Activated naive CD8-positive, alpha-beta T cell treated with anti-CD3 and anti-CD28 coated beads, Interleukin-2, amount 10 ng/mL, durations not matched to agents 7 days and 5 days (primary cell): Measurements from ENCODE around the gene LCLAT1. TPM values are rescaled to one million over a fixed set of nuclear protein-coding genes. Genes with fewer than 3 reads are reported as not detected.

Experiments
- ATAC-seq: fragments of 150-1000 bp; cut with Tn5 transposase; one replicate; pipeline ENCODE4 v1.10.0; 2021; ENCODE audit warnings: low read depth, moderate library complexity
- POLR2A ChIA-PET: fragments of 350-600 bp; sonication (Branson Sonifier 250); formaldehyde crosslinking; loops from one replicate; lab custom pipeline; 2021; ENCODE audit warnings: antibody characterized with exemption; lab: Charles Lee
- DNase-seq: peaks from one replicate; pipeline ENCODE4 v3.0.0; 2021
- H3K27ac Mint-ChIP-seq: one replicate; pipeline ENCODE4 v1.8.0; 2022; ENCODE audit warnings: mild to moderate bottlenecking, mixed read lengths
- H3K27me3 Mint-ChIP-seq: one replicate; pipeline ENCODE4 v1.8.0; 2022; ENCODE audit warnings: mild to moderate bottlenecking, moderate library complexity, mixed read lengths
- H3K36me3 Mint-ChIP-seq: one replicate; pipeline ENCODE4 v1.8.0; 2021; ENCODE audit warnings: mild to moderate bottlenecking, mixed read lengths
- H3K4me1 Mint-ChIP-seq: one replicate; pipeline ENCODE4 v1.8.0; 2021; ENCODE audit warnings: mixed read lengths
- H3K4me3 Mint-ChIP-seq: one replicate; pipeline ENCODE4 v1.8.0; 2022; ENCODE audit warnings: mild to moderate bottlenecking, moderate library complexity, mixed read lengths
- H3K9me3 Mint-ChIP-seq: one replicate; pipeline ENCODE4 v1.8.0; 2021; ENCODE audit warnings: mixed read lengths
- total RNA-seq, 2 experiments: library from RNA; stranded (reverse); gene quantifications; one replicate each; pipeline ENCODE4 v1.2.3, GENCODE V29; 2021

LCLAT1 gene
- total RNA-seq, 2 experiments from 2014 or later: 19.8 to 21.2 TPM

DNA sequence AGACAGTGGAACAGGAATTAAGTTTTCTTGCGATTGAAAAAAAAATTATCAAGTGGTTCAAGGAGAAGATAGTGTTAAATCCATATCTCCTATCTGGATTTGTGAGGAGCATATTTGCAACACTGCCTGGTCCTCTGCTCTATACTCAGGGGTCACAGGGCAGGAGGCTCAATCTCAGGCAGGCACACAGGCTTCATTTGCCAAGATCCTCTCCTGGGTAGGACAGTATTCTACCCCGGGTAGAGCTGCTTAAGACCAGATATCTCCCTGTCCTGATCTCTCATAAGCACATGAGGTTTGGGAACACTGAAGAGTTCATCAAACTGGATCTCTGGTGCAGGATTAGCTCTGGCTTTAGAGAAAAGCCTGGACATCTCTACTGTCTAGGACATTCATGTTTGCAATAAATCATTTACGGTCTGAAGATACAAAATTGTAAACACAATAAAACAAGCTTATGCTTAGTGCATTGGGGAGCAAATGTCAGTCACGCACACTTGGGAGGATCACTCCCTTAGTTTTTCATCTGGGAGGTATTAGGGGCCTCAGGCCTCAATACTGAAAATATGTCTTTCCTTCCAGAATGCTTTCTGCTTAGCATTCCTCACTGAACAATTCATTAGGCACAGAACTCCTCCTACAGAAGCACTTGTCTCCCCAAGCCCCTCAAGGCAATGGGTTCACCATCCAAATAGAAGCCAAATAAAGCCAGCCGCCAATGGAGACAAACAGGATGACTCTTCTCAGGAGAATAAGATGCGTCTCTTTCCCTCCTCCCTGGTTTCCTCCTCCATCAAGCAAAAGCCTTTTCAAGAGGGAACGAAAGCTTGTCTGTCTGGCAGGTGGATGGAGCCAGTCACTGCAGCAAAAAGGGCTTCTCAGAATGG is 34.1 kb upstream of the LCLAT1 start:
- peaks cover 3% of the 10 kb centered on the region for H3K9me3 Mint-ChIP-seq
- H3K27ac Mint-ChIP-seq: no peak overlapping the region
- no peak overlapping the region for H3K4me3 Mint-ChIP-seq
- POLR2A ChIA-PET: no interaction called here
- DNase-seq (no peak), ATAC-seq (no peak)
- peaks cover 21% of the 10 kb centered on the region for H3K4me1 Mint-ChIP-seq
- no peaks in the 10 kb centered on the region for H3K36me3 Mint-ChIP-seq
- H3K27me3 Mint-ChIP-seq: no peaks in the 10 kb centered on the region

DNA sequence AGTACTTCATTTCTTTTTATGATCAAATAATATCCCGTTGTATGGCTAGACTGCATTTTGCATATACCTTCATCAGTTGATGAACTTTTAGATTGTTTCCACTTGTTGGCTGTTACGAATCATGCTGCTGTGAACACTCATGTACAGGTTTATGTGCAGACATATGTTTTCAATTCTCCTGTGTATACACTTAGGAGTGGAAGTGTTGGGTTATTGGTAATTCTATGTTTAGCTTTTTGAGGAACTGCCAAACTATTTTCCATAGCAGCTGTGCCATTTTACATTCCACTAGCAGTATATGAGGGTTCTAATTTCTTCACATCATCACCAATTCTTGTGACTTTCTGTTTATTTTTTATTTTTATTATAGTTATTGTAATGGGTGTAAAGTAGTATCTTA is 32.1 kb upstream of the LCLAT1 start:
- ATAC-seq (no peak), DNase-seq (no peak)
- Mint-ChIP-seq H3K27ac (no peak overlapping the region), H3K4me1 (peaks cover 8% of the 10 kb centered on the region), H3K4me3 (no peak overlapping the region), H3K36me3 (no peaks in the 10 kb centered on the region), H3K27me3 (no peaks in the 10 kb centered on the region), H3K9me3 (peaks cover 3% of the 10 kb centered on the region)
- POLR2A ChIA-PET: no interaction called here

DNA sequence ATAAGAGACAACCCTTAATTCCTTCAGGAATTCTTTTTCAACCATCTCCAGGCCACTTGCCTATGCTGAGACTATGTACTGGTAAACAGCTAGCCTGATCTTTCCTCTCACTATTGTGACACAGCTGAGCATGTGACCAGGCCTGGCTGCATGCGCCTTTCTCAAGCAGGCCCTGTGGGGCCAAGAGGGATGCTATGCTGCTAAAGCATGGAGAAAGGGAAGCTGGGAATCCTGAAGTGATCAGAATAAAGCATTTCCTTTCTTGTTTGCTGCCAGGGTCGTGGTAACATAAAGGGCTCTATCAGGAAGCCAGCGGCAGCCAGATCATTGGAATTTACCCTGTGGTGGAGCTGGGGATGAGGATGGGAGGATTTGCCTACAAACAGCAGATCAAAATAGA is 29.8 kb upstream of the LCLAT1 start:
- POLR2A ChIA-PET: no interaction called here
- H3K4me3 Mint-ChIP-seq: no peak overlapping the region
- ATAC-seq: no peak

GRCh38 chr2:30421026-30421603 is 25.9 kb upstream of the LCLAT1 start:
- DNase-seq: no peak
- Mint-ChIP-seq H3K27me3 (no peaks in the 10 kb centered on the region), H3K27ac (peak overlapping the region; percentile 86), H3K4me1 (peaks cover 27% of the 10 kb centered on the region), H3K9me3 (peaks cover 4% of the 10 kb centered on the region), H3K36me3 (peaks cover 5% of the 10 kb centered on the region), H3K4me3 (peak overlapping the region; percentile 68)
- no peak for ATAC-seq
- POLR2A ChIA-PET: interaction anchor here (0.5 to 1.9 kb wide), 8 partner anchors 26 to 275 kb away, joined by 3 to 11 read pairs (median 4); partner anchors contain the start of genes LBH, LCLAT1 and YPEL5

More for the DNA sequence above, 29.8 kb upstream of the LCLAT1 start:
- H3K27me3 Mint-ChIP-seq: no peaks in the 10 kb centered on the region
- peaks cover 3% of the 10 kb centered on the region for H3K9me3 Mint-ChIP-seq
- DNase-seq: no peak
- peaks cover 16% of the 10 kb centered on the region for H3K4me1 Mint-ChIP-seq
- no peaks in the 10 kb centered on the region for H3K36me3 Mint-ChIP-seq
- H3K27ac Mint-ChIP-seq: no peak overlapping the region

GRCh38 chr2:30421604-30422443 is 25.2 kb upstream of the LCLAT1 start:
- ATAC-seq (peak; percentile 38), DNase-seq (peak; percentile 39)
- peaks cover 6% of the 10 kb centered on the region for H3K36me3 Mint-ChIP-seq
- H3K4me1 Mint-ChIP-seq: peaks cover 32% of the 10 kb centered on the region
- peak overlapping the region; percentile 68 for H3K4me3 Mint-ChIP-seq
- POLR2A ChIA-PET: interaction anchor here (0.7 to 1.9 kb wide), 13 partner anchors 25 to 275 kb away, joined by 3 to 11 read pairs (median 4); partner anchors contain the start of genes LBH, LCLAT1 and YPEL5
- peak overlapping the region; percentile 86 for H3K27ac Mint-ChIP-seq
- H3K27me3 Mint-ChIP-seq: no peaks in the 10 kb centered on the region
- peaks cover 6% of the 10 kb centered on the region for H3K9me3 Mint-ChIP-seq

- DNase-seq (peak; percentile 52), ATAC-seq (peak; percentile 96)
- Mint-ChIP-seq H3K27me3 (no peaks in the 10 kb centered on the region), H3K36me3 (peaks cover 6% of the 10 kb centered on the region), H3K4me1 (peaks cover 32% of the 10 kb centered on the region), H3K27ac (peak overlapping the region; percentile 86), H3K4me3 (peak overlapping the region; percentile 68), H3K9me3 (peaks cover 4% of the 10 kb centered on the region)
- POLR2A ChIA-PET: interaction anchor here (0.7 to 1.9 kb wide), 13 partner anchors 24 to 276 kb away, joined by 3 to 11 read pairs (median 4); partner anchors contain the start of genes LBH, LCLAT1 and YPEL5
Measured at GRCh38 chr2:30422444-30423040, 24.5 kb upstream of the LCLAT1 start.

DNA sequence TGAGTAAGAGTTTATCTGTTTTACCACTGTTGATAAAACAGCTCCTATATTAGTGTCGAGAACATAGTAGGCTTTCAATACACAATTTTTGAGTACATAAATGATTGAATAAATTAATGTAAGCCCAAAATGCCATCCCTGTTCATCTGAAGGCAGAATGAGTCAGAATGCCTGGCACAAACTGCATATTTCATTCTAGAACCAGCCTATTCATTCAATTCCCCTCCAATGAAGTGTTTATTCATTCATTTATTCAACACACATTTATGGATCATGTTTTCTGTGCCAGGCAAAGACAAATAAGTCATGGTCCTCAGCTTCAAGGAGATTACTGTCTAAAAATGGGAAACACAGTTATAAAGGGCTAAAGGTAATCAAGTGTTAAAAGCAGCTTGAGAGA is 22.8 kb upstream of the LCLAT1 start:
- H3K4me3 Mint-ChIP-seq: no peak overlapping the region
- peaks cover 39% of the 10 kb centered on the region for H3K4me1 Mint-ChIP-seq
- DNase-seq (no peak), ATAC-seq (no peak)
- no peaks in the 10 kb centered on the region for H3K27me3 Mint-ChIP-seq
- POLR2A ChIA-PET: interaction anchor here (1.4 kb wide), 1 partner anchor 12 kb away, joined by 3 read pairs; no protein-coding TSS in a partner anchor
- peaks cover 8% of the 10 kb centered on the region for H3K36me3 Mint-ChIP-seq
- peaks cover 4% of the 10 kb centered on the region for H3K9me3 Mint-ChIP-seq
- H3K27ac Mint-ChIP-seq: no peak overlapping the region

DNA sequence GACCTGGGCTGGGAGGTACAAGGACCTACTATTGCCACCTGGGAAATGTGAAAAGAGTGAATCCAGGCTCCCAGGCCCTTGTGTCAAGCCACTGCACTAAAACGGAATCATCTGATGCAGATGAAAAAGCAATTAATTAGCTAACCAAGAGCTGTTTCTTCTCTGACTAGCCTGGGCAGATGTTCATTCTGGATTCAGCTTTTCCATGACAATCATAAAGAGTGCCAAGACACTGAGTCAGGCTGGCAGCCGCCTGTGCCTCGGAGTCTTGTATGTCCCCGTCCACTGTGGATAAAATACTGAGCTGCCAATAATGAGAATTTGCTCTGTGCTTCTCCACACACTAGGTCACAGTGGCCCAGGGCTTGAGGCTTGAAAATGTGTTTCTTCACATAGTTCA is 21.7 kb upstream of the LCLAT1 start:
- Mint-ChIP-seq H3K27ac (no peak overlapping the region), H3K4me1 (peaks cover 39% of the 10 kb centered on the region), H3K27me3 (no peaks in the 10 kb centered on the region), H3K4me3 (no peak overlapping the region), H3K9me3 (peaks cover 4% of the 10 kb centered on the region), H3K36me3 (peaks cover 8% of the 10 kb centered on the region)
- ATAC-seq (no peak), DNase-seq (no peak)
- POLR2A ChIA-PET: no interaction called here

GRCh38 chr2:30427606-30428347 is 19.3 kb upstream of the LCLAT1 start:
- Mint-ChIP-seq H3K4me3 (no peak overlapping the region), H3K27me3 (no peaks in the 10 kb centered on the region), H3K9me3 (peaks cover 4% of the 10 kb centered on the region), H3K4me1 (peaks cover 22% of the 10 kb centered on the region), H3K27ac (no peak overlapping the region), H3K36me3 (peaks cover 7% of the 10 kb centered on the region)
- no peak for DNase-seq
- POLR2A ChIA-PET: no interaction called here
- no peak for ATAC-seq

GRCh38 chr2:30428348-30428662 is 18.7 kb upstream of the LCLAT1 start:
- H3K4me3 Mint-ChIP-seq: no peak overlapping the region
- H3K9me3 Mint-ChIP-seq: peaks cover 4% of the 10 kb centered on the region
- POLR2A ChIA-PET: interaction anchor here (1.2 kb wide), 1 partner anchor 196 kb away, joined by 5 read pairs; no protein-coding TSS in a partner anchor
- H3K27ac Mint-ChIP-seq: peak overlapping the region; percentile 70
- DNase-seq (no peak), ATAC-seq (no peak)
- peaks cover 7% of the 10 kb centered on the region for H3K36me3 Mint-ChIP-seq
- H3K27me3 Mint-ChIP-seq: no peaks in the 10 kb centered on the region
- H3K4me1 Mint-ChIP-seq: peaks cover 18% of the 10 kb centered on the region

DNA sequence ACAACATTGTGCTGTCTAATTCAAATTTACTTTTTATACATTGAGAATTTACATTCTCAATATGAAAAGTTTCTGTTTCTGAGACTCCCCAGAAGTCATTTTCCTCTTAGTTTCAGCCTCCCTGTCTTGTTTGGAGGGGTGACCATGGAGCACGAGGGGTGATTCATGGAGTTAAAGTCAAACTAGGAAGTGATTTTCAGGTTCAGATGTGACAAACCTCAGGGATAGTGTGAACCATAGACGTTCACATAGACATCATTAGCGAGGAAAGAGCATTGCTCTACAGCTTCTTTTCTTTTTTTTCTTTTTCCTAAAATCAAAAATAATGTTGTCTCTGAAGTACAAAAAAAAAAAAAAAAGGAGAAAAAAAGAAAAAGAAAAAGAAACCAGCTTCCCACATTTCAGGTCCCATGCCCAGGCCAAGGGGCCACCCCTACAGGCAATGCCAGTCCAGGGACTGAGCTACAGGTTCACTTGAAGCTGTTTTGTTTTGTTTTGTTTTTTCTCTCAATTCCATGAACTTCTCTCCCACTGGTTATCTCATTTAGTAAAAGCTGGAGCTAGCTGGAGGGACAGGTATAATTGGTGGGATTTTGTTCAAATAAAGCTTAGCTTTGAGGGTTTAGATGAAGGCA is 18.1 kb upstream of the LCLAT1 start:
- Mint-ChIP-seq H3K4me3 (no peak overlapping the region), H3K4me1 (peaks cover 18% of the 10 kb centered on the region), H3K9me3 (peaks cover 4% of the 10 kb centered on the region), H3K27me3 (no peaks in the 10 kb centered on the region), H3K36me3 (peaks cover 7% of the 10 kb centered on the region), H3K27ac (peak overlapping the region; percentile 70)
- POLR2A ChIA-PET: interaction anchor here (1.2 kb wide), 1 partner anchor 197 kb away, joined by 5 read pairs; no protein-coding TSS in a partner anchor
- ATAC-seq: no peak
- DNase-seq: no peak
